DOHH2 (cell line): Measurements from ENCODE around the gene PRKCD.

Experiments
- H3F3A ChIP-seq: fragments of 200-600 bp; sonication (generic), shearing (Covaris generic); 2 replicates; pipeline ENCODE4 v1.6.0; 2016; ENCODE audit warnings: antibody characterized with exemption, mild to moderate bottlenecking; ENCODE audit not compliant: control insufficient read depth, insufficient read depth
- H3K27ac ChIP-seq: fragments of 200-600 bp; sonication (generic); 2 replicates; pipeline ENCODE4 v1.5.1; 2014; ENCODE audit warnings: low read depth, mild to moderate bottlenecking, low read length, moderate library complexity
- H3K27me3 ChIP-seq: fragments of 200-600 bp; sonication (generic); 2 replicates; pipeline ENCODE4 v1.6.1; 2014; ENCODE audit warnings: mild to moderate bottlenecking, low read length, mixed read lengths; ENCODE audit not compliant: control insufficient read depth
- H3K36me3 ChIP-seq: fragments of 200-600 bp; sonication (generic); 2 replicates; pipeline ENCODE4 v1.6.1; 2014; ENCODE audit warnings: mild to moderate bottlenecking, low read length, moderate library complexity, mixed read lengths; ENCODE audit not compliant: control insufficient read depth
- H3K4me1 ChIP-seq: fragments of 200-600 bp; sonication (generic); 2 replicates; pipeline ENCODE4 v1.6.1; 2014; ENCODE audit warnings: mild to moderate bottlenecking, low read length, mixed read lengths; ENCODE audit not compliant: control insufficient read depth
- H3K4me2 ChIP-seq: fragments of 200-600 bp; sonication (generic); 2 replicates; pipeline ENCODE4 v1.6.0; 2014; ENCODE audit warnings: mild to moderate bottlenecking, low read length, moderate library complexity
- H3K4me3 ChIP-seq: fragments of 200-600 bp; sonication (generic); 2 replicates; pipeline ENCODE4 v1.5.1; 2014; ENCODE audit warnings: mild to moderate bottlenecking, low read length, mixed read lengths
- H3K79me2 ChIP-seq: fragments of 200-600 bp; sonication (generic); 2 replicates; pipeline ENCODE4 v1.6.1; 2014; ENCODE audit warnings: mild to moderate bottlenecking, low read length, mixed read lengths; ENCODE audit not compliant: control insufficient read depth
- H3K9me2 ChIP-seq: fragments of 200-600 bp; sonication (generic); replicated peaks from 2 replicates; pipeline ENCODE4 v1.6.1; 2014; ENCODE audit warnings: mild to moderate bottlenecking, low read length, mixed read lengths; ENCODE audit not compliant: control insufficient read depth
- H3K9me3 ChIP-seq: fragments of 200-600 bp; sonication (generic); 2 replicates; pipeline ENCODE4 v1.6.1; 2014; ENCODE audit warnings: antibody characterized with exemption, low read length, mixed read lengths; ENCODE audit not compliant: control insufficient read depth, insufficient read depth
- H4K20me1 ChIP-seq: fragments of 200-600 bp; sonication (generic); 2 replicates; pipeline ENCODE4 v1.6.0; 2014; ENCODE audit warnings: low read depth, mild to moderate bottlenecking, antibody characterized with exemption, low read length, moderate library complexity; ENCODE audit not compliant: control insufficient read depth, insufficient read depth
- EZH2phosphoT487 ChIP-seq: fragments of 200-600 bp; sonication (generic); IDR thresholded peaks from 2 replicates; pipeline ENCODE4 v1.6.1; 2017; ENCODE audit warnings: borderline replicate concordance, mild to moderate bottlenecking, antibody characterized with exemption, low read length, moderate library complexity, mixed read lengths
- TF ChIP-seq, protein P1 (sequence below): fragments of 200-600 bp; sonication (generic); IDR thresholded peaks from one replicate; pipeline ENCODE4 v1.5.1; 2014; ENCODE audit warnings: antibody characterized with exemption, mild to moderate bottlenecking, low read depth, low read length; ENCODE audit not compliant: poor library complexity, severe bottlenecking

The PRKCD gene

GRCh38 chr3:53223025-53223424, 62.0 kb downstream of the PRKCD start:
- peaks cover 9% of the 10 kb centered on the region for H3K4me1 ChIP-seq
- no peaks in the 10 kb centered on the region for H3K27me3 ChIP-seq
- H3K36me3 ChIP-seq = peaks cover 56% of the 10 kb centered on the region
- H3F3A ChIP-seq = peaks cover 28% of the 10 kb centered on the region
- TF ChIP-seq, protein P1, sequence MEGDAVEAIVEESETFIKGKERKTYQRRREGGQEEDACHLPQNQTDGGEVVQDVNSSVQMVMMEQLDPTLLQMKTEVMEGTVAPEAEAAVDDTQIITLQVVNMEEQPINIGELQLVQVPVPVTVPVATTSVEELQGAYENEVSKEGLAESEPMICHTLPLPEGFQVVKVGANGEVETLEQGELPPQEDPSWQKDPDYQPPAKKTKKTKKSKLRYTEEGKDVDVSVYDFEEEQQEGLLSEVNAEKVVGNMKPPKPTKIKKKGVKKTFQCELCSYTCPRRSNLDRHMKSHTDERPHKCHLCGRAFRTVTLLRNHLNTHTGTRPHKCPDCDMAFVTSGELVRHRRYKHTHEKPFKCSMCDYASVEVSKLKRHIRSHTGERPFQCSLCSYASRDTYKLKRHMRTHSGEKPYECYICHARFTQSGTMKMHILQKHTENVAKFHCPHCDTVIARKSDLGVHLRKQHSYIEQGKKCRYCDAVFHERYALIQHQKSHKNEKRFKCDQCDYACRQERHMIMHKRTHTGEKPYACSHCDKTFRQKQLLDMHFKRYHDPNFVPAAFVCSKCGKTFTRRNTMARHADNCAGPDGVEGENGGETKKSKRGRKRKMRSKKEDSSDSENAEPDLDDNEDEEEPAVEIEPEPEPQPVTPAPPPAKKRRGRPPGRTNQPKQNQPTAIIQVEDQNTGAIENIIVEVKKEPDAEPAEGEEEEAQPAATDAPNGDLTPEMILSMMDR = no peak
- no peak for TF ChIP-seq EZH2phosphoT487
- no peak overlapping the region for H3K4me2 ChIP-seq
- H4K20me1 ChIP-seq = no peaks in the 10 kb centered on the region
- no peak overlapping the region for H3K27ac ChIP-seq
- H3K9me2 ChIP-seq = no peaks in the 10 kb centered on the region
- H3K9me3 ChIP-seq = no peaks in the 10 kb centered on the region
- no peak overlapping the region for H3K4me3 ChIP-seq
- H3K79me2 ChIP-seq = 0 out of 2 replicates have a peak, but pooled peaks cover 2% of the 10 kb centered on the region

GRCh38 chr3:53223541-53223966, 62.5 kb downstream of the PRKCD start:
- no peaks in the 10 kb centered on the region for H3K27me3 ChIP-seq
- H3K4me2 ChIP-seq = no peak overlapping the region
- H3K27ac ChIP-seq = no peak overlapping the region
- H3K9me2 ChIP-seq = no peaks in the 10 kb centered on the region
- no peak overlapping the region for H3K4me3 ChIP-seq
- peaks cover 62% of the 10 kb centered on the region for H3K36me3 ChIP-seq
- peaks cover 28% of the 10 kb centered on the region for H3F3A ChIP-seq
- TF ChIP-seq, protein P1 = no peak
- TF ChIP-seq EZH2phosphoT487 = no peak
- 0 out of 2 replicates have a peak, but pooled peaks cover 2% of the 10 kb centered on the region for H3K79me2 ChIP-seq
- H3K9me3 ChIP-seq = no peaks in the 10 kb centered on the region
- H3K4me1 ChIP-seq = peaks cover 4% of the 10 kb centered on the region
- H4K20me1 ChIP-seq = no peaks in the 10 kb centered on the region

GRCh38 chr3:53224026-53224425, 63.0 kb downstream of the PRKCD start:
- Histone ChIP-seq H3K4me3 (no peak overlapping the region), H4K20me1 (no peaks in the 10 kb centered on the region), H3K9me3 (no peaks in the 10 kb centered on the region), H3K36me3 (peaks cover 66% of the 10 kb centered on the region), H3K4me2 (no peak overlapping the region), H3K27ac (no peak overlapping the region), H3F3A (peaks cover 28% of the 10 kb centered on the region), H3K4me1 (0 out of 2 replicates have a peak, but pooled peaks cover 3% of the 10 kb centered on the region), H3K27me3 (no peaks in the 10 kb centered on the region), H3K79me2 (0 out of 2 replicates have a peak, but pooled peaks cover 2% of the 10 kb centered on the region), H3K9me2 (no peaks in the 10 kb centered on the region)
- no peak for TF ChIP-seq EZH2phosphoT487
- TF ChIP-seq, protein P1 = no peak

DNA sequence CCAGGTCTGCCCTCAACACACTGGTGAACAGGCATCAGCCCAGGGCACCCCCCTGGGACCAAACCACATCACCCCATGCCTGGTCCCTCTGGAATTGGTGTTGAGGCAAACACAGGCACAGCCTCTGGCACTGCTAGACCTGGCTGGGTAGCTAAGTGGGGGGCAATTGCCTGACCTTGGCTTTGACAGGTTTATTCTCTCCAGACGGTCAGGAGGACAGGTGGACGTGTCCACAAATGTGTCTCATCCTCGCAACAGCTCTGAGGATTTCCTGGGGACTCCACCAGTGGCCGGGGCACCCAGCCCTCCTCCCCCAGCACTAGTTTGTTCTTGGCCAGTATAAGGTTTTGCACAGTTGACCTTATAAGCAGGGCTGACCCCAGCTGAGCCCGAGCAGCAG, 63.5 kb downstream of the PRKCD start:
- Histone ChIP-seq H3F3A (peaks cover 28% of the 10 kb centered on the region), H3K9me2 (no peaks in the 10 kb centered on the region), H3K9me3 (no peaks in the 10 kb centered on the region), H4K20me1 (no peaks in the 10 kb centered on the region), H3K79me2 (0 out of 2 replicates have a peak, but pooled peaks cover 2% of the 10 kb centered on the region), H3K4me2 (no peak overlapping the region), H3K27ac (no peak overlapping the region), H3K36me3 (peaks cover 71% of the 10 kb centered on the region), H3K27me3 (no peaks in the 10 kb centered on the region), H3K4me1 (0 out of 2 replicates have a peak, but pooled peaks cover 3% of the 10 kb centered on the region), H3K4me3 (no peak overlapping the region)
- TF ChIP-seq EZH2phosphoT487 = no peak
- TF ChIP-seq, protein P1 = no peak
